ENCODE results near the gene KIAA0319L. TPM values are rescaled to one million over a fixed set of nuclear protein-coding genes. Genes with fewer than 3 reads are reported as not detected.

KIAA0319L gene
- total and polyA plus RNA-seq, 8 donors: 13.1 to 146 (median 39.1) TPM

- no peaks in the 10 kb centered on the region for H3K9me3 ChIP-seq
- WGBS, 5 donors: 31 to 54% (median 48%) methylated on average over 2 of the region's 2 CpGs
- H3K27ac ChIP-seq: peak overlapping the region in 2 of 5 donors; percentile 24 to 99
- TF ChIP-seq CTCF (IDR thresholded peaks at IDR 0.05): no peak
- no peak for TF ChIP-seq EP300 (IDR thresholded peaks at IDR 0.05)
- no peak for TF ChIP-seq POLR2A (IDR thresholded peaks at IDR 0.05)
- no peak for TF ChIP-seq POLR2AphosphoS5 (IDR thresholded peaks at IDR 0.05)
- no peak for DNase-seq
- no peaks in the 10 kb centered on the region for H3K27me3 ChIP-seq
- peak overlapping the region in 1 of 4 donors; percentile 4 for H3K4me3 ChIP-seq
- peaks cover 36 to 74% (median 49%) of the 10 kb centered on the region in 4 donors for H3K4me1 ChIP-seq
- peaks cover 20 to 50% (median 43%) of the 10 kb centered on the region in 4 donors for H3K36me3 ChIP-seq
- intact Hi-C loops (cut with DNase I; ENCODE audit: low total_unique reads): no loop called here
These were observed 3.4 kb downstream of the KIAA0319L start for GRCh38 chr1:35553851-35554250.

GRCh38 chr1:35546614-35547013, 10.6 kb downstream of the KIAA0319L start:
- Histone ChIP-seq H3K36me3 (peaks cover 5 to 56% (median 46%) of the 10 kb centered on the region in 4 donors), H3K27ac (no peak overlapping the region), H3K4me3 (no peak overlapping the region), H3K27me3 (no peaks in the 10 kb centered on the region), H3K9me3 (no peaks in the 10 kb centered on the region), H3K4me1 (peaks cover 0 to 53% (median 16%) of the 10 kb centered on the region in 4 donors)
- TF ChIP-seq EP300 (IDR thresholded peaks at IDR 0.05) (no peak), POLR2A (IDR thresholded peaks at IDR 0.05) (no peak), POLR2AphosphoS5 (IDR thresholded peaks at IDR 0.05) (no peak), CTCF (IDR thresholded peaks at IDR 0.05) (no peak)
- DNase-seq: no peak
- intact Hi-C loops (cut with DNase I; ENCODE audit: low total_unique reads): no loop called here
- 92 to 100% (median 97%) methylated on average over 1 of the region's 1 CpG for WGBS, 5 donors

- intact Hi-C loops (cut with DNase I; ENCODE audit: low total_unique reads): no loop called here
These were observed 12.2 kb downstream of the KIAA0319L start for GRCh38 chr1:35544976-35545375.

GRCh38 chr1:35539824-35540261, 17.4 kb downstream of the KIAA0319L start:
- DNase-seq: peak in 1 of 2 donors; percentile 19
- H3K27me3 ChIP-seq: no peaks in the 10 kb centered on the region
- intact Hi-C loops (cut with DNase I; ENCODE audit: low total_unique reads): no loop called here
- no peak for TF ChIP-seq EP300 (IDR thresholded peaks at IDR 0.05)
- H3K9me3 ChIP-seq: no peaks in the 10 kb centered on the region
- H3K27ac ChIP-seq: peak overlapping the region in 3 of 5 donors; percentile 52 to 69 (median 64)
- peaks cover 0 to 6% (median 2%) of the 10 kb centered on the region in 4 donors for H3K36me3 ChIP-seq
- WGBS, 5 donors: 13 to 33% (median 14%) methylated on average over 1 of the region's 1 CpG
- H3K4me3 ChIP-seq: no peak overlapping the region
- H3K4me1 ChIP-seq: peaks cover 22 to 67% (median 43%) of the 10 kb centered on the region in 4 donors

More at GRCh38 chr1:35544976-35545375, 12.2 kb downstream of the KIAA0319L start:
- Histone ChIP-seq H3K27me3 (no peaks in the 10 kb centered on the region), H3K4me3 (no peak overlapping the region), H3K9me3 (no peaks in the 10 kb centered on the region), H3K27ac (no peak overlapping the region), H3K36me3 (peaks cover 0 to 41% (median 31%) of the 10 kb centered on the region in 4 donors), H3K4me1 (peaks cover 9 to 54% (median 28%) of the 10 kb centered on the region in 4 donors)
- WGBS, 5 donors: 69 to 80% (median 76%) methylated on average over 3 of the region's 3 CpGs
- DNase-seq: peak in 1 of 2 donors; percentile 78
- no peak for TF ChIP-seq EP300 (IDR thresholded peaks at IDR 0.05)
- TF ChIP-seq POLR2AphosphoS5 (IDR thresholded peaks at IDR 0.05): no peak
- no peak for TF ChIP-seq POLR2A (IDR thresholded peaks at IDR 0.05)
- peak in 2 of 7 experiments; percentile 7 to 9 for TF ChIP-seq CTCF (IDR thresholded peaks at IDR 0.05)

Data from stomach (tissue), 9 donors.